Endothelial cell of umbilical vein (primary cell): Measurements from ENCODE around the gene ZC3H12A.

Source experiments
- CTCF ChIP-seq, 2 donors: IDR thresholded peaks; 1 replicate in 1 of 2; 2 replicates in 1 of 2; pipeline ENCODE4 v1.5.1; 2011; ENCODE audit warnings: low read length in 2 of 2, mild to moderate bottlenecking in 2 of 2, moderate library complexity in 2 of 2, control low read depth in 1 of 2, inconsistent platforms in 1 of 2, low read depth in 1 of 2; ENCODE audit not compliant: insufficient read depth in 1 of 2; ENCODE audit errors: extremely low read depth in 1 of 2
- POLR2A ChIP-seq: IDR thresholded peaks from 2 replicates; pipeline ENCODE4 v1.6.1; 2012; ENCODE audit warnings: low read depth, mild to moderate bottlenecking, control low read depth, low read length

- TF ChIP-seq CTCF (IDR thresholded peaks at IDR 0.05; ENCODE audit: extremely low read depth in 1 of 2, insufficient read depth in 1 of 2, low read depth in 1 of 2, low read length in 2 of 2) (no peak), POLR2A (no peak)
These were observed 45.2 kb downstream of the ZC3H12A start for GRCh38 chr1:37519613-37520012.
